Prostate gland (tissue), 2 donors: ENCODE measurements around the gene FBH1.

Experiments used
- POLR2A ChIP-seq: fragments of 450-650 bp; IDR thresholded peaks from one replicate; pipeline ENCODE4 v1.6.1; 2016; ENCODE audit warnings: antibody characterized with exemption, mild to moderate bottlenecking
- POLR2AphosphoS5 ChIP-seq: sonication (generic); formaldehyde crosslinking; IDR thresholded peaks from one replicate; pipeline ENCODE4 v1.6.1; 2017; ENCODE audit warnings: antibody characterized with exemption
- TF ChIP-seq, protein P1 (sequence below), 4 experiments: fragments of 200-600 bp in 2 of 4; fragments of 450-650 bp in 2 of 4; sonication (generic) in 2 of 4; IDR thresholded peaks; 1 replicate in 3 of 4; 2 replicates in 1 of 4; pipeline ENCODE4 v1.5.1; 2016 to 2019; ENCODE audit warnings: antibody characterized with exemption in 4 of 4, mild to moderate bottlenecking in 2 of 4, moderate library complexity in 2 of 4

DNA sequence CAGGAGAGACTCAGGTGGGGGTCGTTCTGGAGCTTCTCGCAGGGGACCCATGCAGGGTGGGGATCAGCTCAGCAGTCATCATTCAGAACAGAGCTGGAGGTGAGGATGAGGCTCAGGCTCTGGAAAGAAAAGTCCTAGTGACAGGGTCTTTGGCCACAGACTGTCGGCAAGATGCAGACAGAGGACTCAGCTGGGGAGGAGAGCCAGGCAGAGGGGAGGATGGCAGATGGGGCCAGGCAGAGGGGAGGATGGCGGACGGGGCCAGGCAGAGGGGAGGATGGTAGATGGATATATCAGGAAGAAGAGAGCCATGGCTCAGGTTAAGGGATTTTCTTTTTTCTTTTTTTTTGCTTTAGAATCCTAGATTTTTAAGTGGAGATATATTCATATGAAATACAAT is 95.0 kb downstream of the FBH1 start:
- TF ChIP-seq POLR2AphosphoS5 (no peak), POLR2A (no peak)
- TF ChIP-seq, protein P1, sequence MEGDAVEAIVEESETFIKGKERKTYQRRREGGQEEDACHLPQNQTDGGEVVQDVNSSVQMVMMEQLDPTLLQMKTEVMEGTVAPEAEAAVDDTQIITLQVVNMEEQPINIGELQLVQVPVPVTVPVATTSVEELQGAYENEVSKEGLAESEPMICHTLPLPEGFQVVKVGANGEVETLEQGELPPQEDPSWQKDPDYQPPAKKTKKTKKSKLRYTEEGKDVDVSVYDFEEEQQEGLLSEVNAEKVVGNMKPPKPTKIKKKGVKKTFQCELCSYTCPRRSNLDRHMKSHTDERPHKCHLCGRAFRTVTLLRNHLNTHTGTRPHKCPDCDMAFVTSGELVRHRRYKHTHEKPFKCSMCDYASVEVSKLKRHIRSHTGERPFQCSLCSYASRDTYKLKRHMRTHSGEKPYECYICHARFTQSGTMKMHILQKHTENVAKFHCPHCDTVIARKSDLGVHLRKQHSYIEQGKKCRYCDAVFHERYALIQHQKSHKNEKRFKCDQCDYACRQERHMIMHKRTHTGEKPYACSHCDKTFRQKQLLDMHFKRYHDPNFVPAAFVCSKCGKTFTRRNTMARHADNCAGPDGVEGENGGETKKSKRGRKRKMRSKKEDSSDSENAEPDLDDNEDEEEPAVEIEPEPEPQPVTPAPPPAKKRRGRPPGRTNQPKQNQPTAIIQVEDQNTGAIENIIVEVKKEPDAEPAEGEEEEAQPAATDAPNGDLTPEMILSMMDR (IDR thresholded peaks at IDR 0.05): no peak
